ENCODE data around the gene DAAM2. TPM values are rescaled to one million over a fixed set of nuclear protein-coding genes. Genes with fewer than 3 reads are reported as not detected.

The DAAM2 gene
- polyA plus RNA-seq, 4 donors: 0.89 to 12.9 (median 7.6) TPM

- Histone ChIP-seq H3K27me3 (ENCODE audit: control insufficient read depth in 3 of 3, insufficient read depth in 3 of 3, low read length in 3 of 3) (peaks cover 0 to 4% (median 0%) of the 10 kb centered on the region in 3 donors), H3K9me3 (ENCODE audit: control insufficient read depth in 2 of 2, insufficient read depth in 1 of 2, low read depth in 1 of 2, low read length in 1 of 2) (no peaks in the 10 kb centered on the region), H3K4me1 (ENCODE audit: control insufficient read depth in 3 of 3, insufficient read depth in 2 of 3, low read depth in 1 of 3, low read length in 2 of 3) (no peaks in the 10 kb centered on the region), H3K4me3 (ENCODE audit: low read depth in 1 of 3, low read length in 3 of 3) (no peak overlapping the region), H3K36me3 (ENCODE audit: control insufficient read depth in 3 of 3, insufficient read depth in 2 of 3, low read depth in 1 of 3, low read length in 3 of 3) (no peaks in the 10 kb centered on the region), H3K27ac (ENCODE audit: low read depth in 1 of 3, low read length in 2 of 3) (peak overlapping the region in 1 of 3 donors; percentile 38)
- no peak for DNase-seq
- WGBS, 3 donors: 56 to 78% (median 62%) methylated on average over 4 of the region's 4 CpGs
- no peak for FAIRE-seq
These were observed 44.4 kb downstream of the DAAM2 start for GRCh38 chr6:39836606-39837005.

GRCh38 chr6:39839445-39839844 lies 47.3 kb downstream of the DAAM2 start:
- Histone ChIP-seq H3K9me3 (ENCODE audit: control insufficient read depth in 2 of 2, insufficient read depth in 1 of 2, low read depth in 1 of 2, low read length in 1 of 2) (no peaks in the 10 kb centered on the region), H3K27ac (ENCODE audit: low read depth in 1 of 3, low read length in 2 of 3) (no peak overlapping the region), H3K36me3 (ENCODE audit: control insufficient read depth in 3 of 3, insufficient read depth in 2 of 3, low read depth in 1 of 3, low read length in 3 of 3) (no peaks in the 10 kb centered on the region), H3K27me3 (ENCODE audit: control insufficient read depth in 3 of 3, insufficient read depth in 3 of 3, low read length in 3 of 3) (no peaks in the 10 kb centered on the region), H3K4me1 (ENCODE audit: control insufficient read depth in 3 of 3, insufficient read depth in 2 of 3, low read depth in 1 of 3, low read length in 2 of 3) (no peaks in the 10 kb centered on the region), H3K4me3 (ENCODE audit: low read depth in 1 of 3, low read length in 3 of 3) (no peak overlapping the region)
- FAIRE-seq (no peak), DNase-seq (no peak)
- WGBS, 3 donors: 67 to 89% (median 71%) methylated on average over 1 of the region's 1 CpG

GRCh38 chr6:39840781-39841180 lies 48.6 kb downstream of the DAAM2 start:
- WGBS, 3 donors: 21 to 44% (median 27%) methylated on average over 5 to 6 of the region's 6 CpGs
- no peaks in the 10 kb centered on the region for H3K9me3 ChIP-seq (ENCODE audit: control insufficient read depth in 2 of 2, insufficient read depth in 1 of 2, low read depth in 1 of 2, low read length in 1 of 2)
- H3K4me1 ChIP-seq (ENCODE audit: control insufficient read depth in 3 of 3, insufficient read depth in 2 of 3, low read depth in 1 of 3, low read length in 2 of 3): no peaks in the 10 kb centered on the region
- no peak overlapping the region for H3K27ac ChIP-seq (ENCODE audit: low read depth in 1 of 3, low read length in 2 of 3)
- FAIRE-seq (no peak), DNase-seq (no peak)
- H3K36me3 ChIP-seq (ENCODE audit: control insufficient read depth in 3 of 3, insufficient read depth in 2 of 3, low read depth in 1 of 3, low read length in 3 of 3): no peaks in the 10 kb centered on the region
- H3K27me3 ChIP-seq (ENCODE audit: control insufficient read depth in 3 of 3, insufficient read depth in 3 of 3, low read length in 3 of 3): no peaks in the 10 kb centered on the region
- H3K4me3 ChIP-seq (ENCODE audit: low read depth in 1 of 3, low read length in 3 of 3): no peak overlapping the region

GRCh38 chr6:39841291-39841690 lies 49.1 kb downstream of the DAAM2 start:
- 2 to 43% (median 19%) methylated on average over 2 to 3 of the region's 3 CpGs for WGBS, 3 donors
- DNase-seq (no peak), FAIRE-seq (no peak)
- no peaks in the 10 kb centered on the region for H3K36me3 ChIP-seq (ENCODE audit: control insufficient read depth in 3 of 3, insufficient read depth in 2 of 3, low read depth in 1 of 3, low read length in 3 of 3)
- H3K27ac ChIP-seq (ENCODE audit: low read depth in 1 of 3, low read length in 2 of 3): peak overlapping the region in 1 of 3 donors; percentile 15
- no peak overlapping the region for H3K4me3 ChIP-seq (ENCODE audit: low read depth in 1 of 3, low read length in 3 of 3)
- no peaks in the 10 kb centered on the region for H3K27me3 ChIP-seq (ENCODE audit: control insufficient read depth in 3 of 3, insufficient read depth in 3 of 3, low read length in 3 of 3)
- H3K9me3 ChIP-seq (ENCODE audit: control insufficient read depth in 2 of 2, insufficient read depth in 1 of 2, low read depth in 1 of 2, low read length in 1 of 2): no peaks in the 10 kb centered on the region
- no peaks in the 10 kb centered on the region for H3K4me1 ChIP-seq (ENCODE audit: control insufficient read depth in 3 of 3, insufficient read depth in 2 of 3, low read depth in 1 of 3, low read length in 2 of 3)

GRCh38 chr6:39841923-39842322 lies 49.7 kb downstream of the DAAM2 start:
- Histone ChIP-seq H3K9me3 (ENCODE audit: control insufficient read depth in 2 of 2, insufficient read depth in 1 of 2, low read depth in 1 of 2, low read length in 1 of 2) (no peaks in the 10 kb centered on the region), H3K36me3 (ENCODE audit: control insufficient read depth in 3 of 3, insufficient read depth in 2 of 3, low read depth in 1 of 3, low read length in 3 of 3) (no peaks in the 10 kb centered on the region), H3K4me3 (ENCODE audit: low read depth in 1 of 3, low read length in 3 of 3) (no peak overlapping the region), H3K27me3 (ENCODE audit: control insufficient read depth in 3 of 3, insufficient read depth in 3 of 3, low read length in 3 of 3) (no peaks in the 10 kb centered on the region), H3K27ac (ENCODE audit: low read depth in 1 of 3, low read length in 2 of 3) (no peak overlapping the region), H3K4me1 (ENCODE audit: control insufficient read depth in 3 of 3, insufficient read depth in 2 of 3, low read depth in 1 of 3, low read length in 2 of 3) (no peaks in the 10 kb centered on the region)
- no peak for DNase-seq
- WGBS, 3 donors: 86 to 96% (median 90%) methylated on average over 4 of the region's 4 CpGs
- FAIRE-seq: no peak

GRCh38 chr6:39843305-39844020 lies 51.3 kb downstream of the DAAM2 start:
- Histone ChIP-seq H3K27ac (ENCODE audit: low read depth in 1 of 3, low read length in 2 of 3) (peak overlapping the region in 1 of 3 donors; percentile 3), H3K27me3 (ENCODE audit: control insufficient read depth in 3 of 3, insufficient read depth in 3 of 3, low read length in 3 of 3) (no peaks in the 10 kb centered on the region)
- FAIRE-seq: no peak

GRCh38 chr6:39844866-39845265 lies 52.7 kb downstream of the DAAM2 start:
- no peak overlapping the region for H3K27ac ChIP-seq (ENCODE audit: low read depth in 1 of 3, low read length in 2 of 3)
- H3K27me3 ChIP-seq (ENCODE audit: control insufficient read depth in 3 of 3, insufficient read depth in 3 of 3, low read length in 3 of 3): no peaks in the 10 kb centered on the region
- FAIRE-seq: no peak
- 96 to 100% (median 96%) methylated on average over 1 of the region's 1 CpG for WGBS, 3 donors
- H3K4me1 ChIP-seq (ENCODE audit: control insufficient read depth in 3 of 3, insufficient read depth in 2 of 3, low read depth in 1 of 3, low read length in 2 of 3): peaks cover 0 to 3% (median 0%) of the 10 kb centered on the region in 3 donors
- H3K9me3 ChIP-seq (ENCODE audit: control insufficient read depth in 2 of 2, insufficient read depth in 1 of 2, low read depth in 1 of 2, low read length in 1 of 2): no peaks in the 10 kb centered on the region
- H3K4me3 ChIP-seq (ENCODE audit: low read depth in 1 of 3, low read length in 3 of 3): no peak overlapping the region
- no peak for DNase-seq
- H3K36me3 ChIP-seq (ENCODE audit: control insufficient read depth in 3 of 3, insufficient read depth in 2 of 3, low read depth in 1 of 3, low read length in 3 of 3): no peaks in the 10 kb centered on the region

More at GRCh38 chr6:39843305-39844020, 51.3 kb downstream of the DAAM2 start:
- H3K9me3 ChIP-seq (ENCODE audit: control insufficient read depth in 2 of 2, insufficient read depth in 1 of 2, low read depth in 1 of 2, low read length in 1 of 2): no peaks in the 10 kb centered on the region
- H3K4me1 ChIP-seq (ENCODE audit: control insufficient read depth in 3 of 3, insufficient read depth in 2 of 3, low read depth in 1 of 3, low read length in 2 of 3): no peaks in the 10 kb centered on the region
- no peaks in the 10 kb centered on the region for H3K36me3 ChIP-seq (ENCODE audit: control insufficient read depth in 3 of 3, insufficient read depth in 2 of 3, low read depth in 1 of 3, low read length in 3 of 3)
- 76 to 82% (median 78%) methylated on average over 12 of the region's 12 CpGs for WGBS, 3 donors
- DNase-seq: no peak
- no peak overlapping the region for H3K4me3 ChIP-seq (ENCODE audit: low read depth in 1 of 3, low read length in 3 of 3)

- Histone ChIP-seq H3K27ac (ENCODE audit: low read depth in 1 of 3, low read length in 2 of 3) (peak overlapping the region in 1 of 3 donors; percentile 45), H3K27me3 (ENCODE audit: control insufficient read depth in 3 of 3, insufficient read depth in 3 of 3, low read length in 3 of 3) (no peaks in the 10 kb centered on the region), H3K36me3 (ENCODE audit: control insufficient read depth in 3 of 3, insufficient read depth in 2 of 3, low read depth in 1 of 3, low read length in 3 of 3) (no peaks in the 10 kb centered on the region), H3K4me3 (ENCODE audit: low read depth in 1 of 3, low read length in 3 of 3) (no peak overlapping the region), H3K4me1 (ENCODE audit: control insufficient read depth in 3 of 3, insufficient read depth in 2 of 3, low read depth in 1 of 3, low read length in 2 of 3) (peaks cover 0 to 6% (median 0%) of the 10 kb centered on the region in 3 donors), H3K9me3 (ENCODE audit: control insufficient read depth in 2 of 2, insufficient read depth in 1 of 2, low read depth in 1 of 2, low read length in 1 of 2) (no peaks in the 10 kb centered on the region)
- no peak for FAIRE-seq
- 56 to 63% (median 59%) methylated on average over 10 of the region's 10 CpGs for WGBS, 3 donors
- no peak for DNase-seq
These were observed 55.0 kb downstream of the DAAM2 start for GRCh38 chr6:39847221-39847620.

- no peak overlapping the region for H3K4me3 ChIP-seq (ENCODE audit: low read depth in 1 of 3, low read length in 3 of 3)
- no peaks in the 10 kb centered on the region for H3K27me3 ChIP-seq (ENCODE audit: control insufficient read depth in 3 of 3, insufficient read depth in 3 of 3, low read length in 3 of 3)
- 64 to 67% (median 65%) methylated on average over 4 of the region's 4 CpGs for WGBS, 3 donors
- no peak for DNase-seq
- peaks cover 0 to 6% (median 0%) of the 10 kb centered on the region in 3 donors for H3K4me1 ChIP-seq (ENCODE audit: control insufficient read depth in 3 of 3, insufficient read depth in 2 of 3, low read depth in 1 of 3, low read length in 2 of 3)
- H3K9me3 ChIP-seq (ENCODE audit: control insufficient read depth in 2 of 2, insufficient read depth in 1 of 2, low read depth in 1 of 2, low read length in 1 of 2): no peaks in the 10 kb centered on the region
- peak overlapping the region in 1 of 3 donors; percentile 45 for H3K27ac ChIP-seq (ENCODE audit: low read depth in 1 of 3, low read length in 2 of 3)
- no peaks in the 10 kb centered on the region for H3K36me3 ChIP-seq (ENCODE audit: control insufficient read depth in 3 of 3, insufficient read depth in 2 of 3, low read depth in 1 of 3, low read length in 3 of 3)
- no peak for FAIRE-seq
These were observed 56.0 kb downstream of the DAAM2 start for GRCh38 chr6:39848171-39848570.
